ENCODE results near the gene POLE3.
A peak's percentile ranks its signal among the peaks of the same experiment; 100 is the strongest.
"Not testable (repeated sequence)": the region's sequence is repeated elsewhere in the genome, so short reads cannot be mapped to it uniquely, and the experiment has no call there.

Gene POLE3

GRCh38 chr9:113403646-113404045, 6.8 kb downstream of the POLE3 start:
- DNase-seq (ENCODE audit: low spot score) = no peak

- DNase-seq (ENCODE audit: low spot score) = peak; percentile 99
These were observed 9.3 kb downstream of the POLE3 start, which contains the start of gene ALAD for GRCh38 chr9:113401027-113401792. TSS of gene ALAD (minus strand) at chr9:113401284. CDS start at chr9:113393559, 7,725 bp downstream.

GRCh38 chr9:113399646-113400200, 10.8 kb downstream of the POLE3 start:
- DNase-seq (ENCODE audit: low spot score) = no peak

- DNase-seq (ENCODE audit: low spot score) = no peak
These were observed 11.7 kb downstream of the POLE3 start for GRCh38 chr9:113398796-113399195.

- DNase-seq (ENCODE audit: low spot score) = no peak
These were observed 13.3 kb downstream of the POLE3 start for GRCh38 chr9:113397203-113397631.

- no peak for DNase-seq (ENCODE audit: low spot score)
These were observed 15.2 kb downstream of the POLE3 start for GRCh38 chr9:113395000-113395861.

- DNase-seq (ENCODE audit: low spot score) = no peak
These were observed 17.2 kb downstream of the POLE3 start for GRCh38 chr9:113393281-113393680.

GRCh38 chr9:113391917-113392316, 18.6 kb downstream of the POLE3 start:
- no peak for DNase-seq (ENCODE audit: low spot score)

GRCh38 chr9:113390192-113390960, 20.1 kb downstream of the POLE3 start:
- no peak for DNase-seq (ENCODE audit: low spot score)

GRCh38 chr9:113389451-113389850, 21.0 kb downstream of the POLE3 start:
- no peak for DNase-seq (ENCODE audit: low spot score)

GRCh38 chr9:113388833-113389232, 21.6 kb downstream of the POLE3 start:
- DNase-seq (ENCODE audit: low spot score) = no peak

GRCh38 chr9:113387560-113388230, 22.8 kb downstream of the POLE3 start:
- DNase-seq (ENCODE audit: low spot score) = no peak

GRCh38 chr9:113386571-113387393, 23.7 kb downstream of the POLE3 start:
- no peak for DNase-seq (ENCODE audit: low spot score)

- DNase-seq (ENCODE audit: low spot score) = no peak
These were observed 28.5 kb downstream of the POLE3 start for GRCh38 chr9:113381909-113382411.

- DNase-seq (ENCODE audit: low spot score) = not testable (repeated sequence)
These were observed 29.0 kb downstream of the POLE3 start for GRCh38 chr9:113381441-113381840.

GRCh38 chr9:113380869-113381378, 29.6 kb downstream of the POLE3 start:
- DNase-seq (ENCODE audit: low spot score) = no peak

GRCh38 chr9:113379829-113380210, 30.7 kb downstream of the POLE3 start:
- not testable (repeated sequence) for DNase-seq (ENCODE audit: low spot score)

GRCh38 chr9:113379094-113379828, 31.2 kb downstream of the POLE3 start:
- not testable (repeated sequence) for DNase-seq (ENCODE audit: low spot score)

Data from AG08395 (cell line).